Cardiac fibroblast (primary cell): ENCODE data around the gene LRRC8B.

Experiments
- DNase-seq, 2 donors: peaks; one replicate each; pipeline versions ENCODE4 v3.0.0 to v3.0.0-alpha.2; 2010; ENCODE audit warnings: low read depth in 2 of 2
- H3K4me3 ChIP-seq, 2 donors: replicated peaks in 1 of 2; 1 replicate in 1 of 2; 2 replicates in 1 of 2; pipeline ENCODE4 v1.5.1; 2011; ENCODE audit warnings: low read depth in 2 of 2, low read length in 2 of 2, mild to moderate bottlenecking in 2 of 2, moderate library complexity in 1 of 2
- TF ChIP-seq, protein P1 (sequence below): IDR thresholded peaks from one replicate; pipeline ENCODE4 v1.5.1; 2011; ENCODE audit warnings: low read depth, mild to moderate bottlenecking, low read length, inconsistent platforms

LRRC8B gene

DNA sequence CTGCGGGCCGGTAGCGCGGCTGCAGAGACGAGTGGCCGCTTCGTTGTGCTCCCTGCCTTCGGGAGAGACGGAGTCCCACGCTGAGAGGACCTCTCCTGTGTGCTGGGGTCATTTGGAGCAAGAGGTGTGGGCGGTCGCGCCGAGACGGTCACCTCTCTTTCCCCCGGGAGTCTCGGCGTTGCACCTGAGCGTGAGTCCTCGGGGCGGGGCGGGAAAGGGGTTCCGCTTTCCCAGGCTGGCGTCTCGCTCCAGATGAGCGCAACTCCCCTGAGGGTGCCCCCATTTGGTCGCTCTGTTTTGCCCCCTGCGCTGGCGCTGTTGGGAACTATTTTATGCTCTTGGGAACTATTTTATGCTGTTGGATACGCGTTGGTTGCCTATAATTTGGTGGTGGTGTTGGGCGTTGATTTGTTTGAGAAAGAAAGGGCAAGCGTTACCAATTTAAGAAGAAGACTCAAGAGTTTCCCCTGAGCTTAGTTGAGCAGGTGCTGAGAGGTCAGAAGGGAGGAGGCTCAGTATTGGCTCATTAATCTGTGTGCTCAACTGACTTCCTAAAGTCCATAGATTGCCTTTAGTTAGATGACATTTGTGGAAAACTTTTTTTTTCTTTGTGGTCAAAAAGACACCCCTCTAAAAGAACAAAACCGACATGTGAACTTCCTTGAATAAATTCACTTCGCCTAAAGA is 683 bp downstream of the LRRC8B start:
- H3K4me3 ChIP-seq: peak overlapping the region; percentile 85 to 99
- no peak for DNase-seq
- TF ChIP-seq, protein P1, sequence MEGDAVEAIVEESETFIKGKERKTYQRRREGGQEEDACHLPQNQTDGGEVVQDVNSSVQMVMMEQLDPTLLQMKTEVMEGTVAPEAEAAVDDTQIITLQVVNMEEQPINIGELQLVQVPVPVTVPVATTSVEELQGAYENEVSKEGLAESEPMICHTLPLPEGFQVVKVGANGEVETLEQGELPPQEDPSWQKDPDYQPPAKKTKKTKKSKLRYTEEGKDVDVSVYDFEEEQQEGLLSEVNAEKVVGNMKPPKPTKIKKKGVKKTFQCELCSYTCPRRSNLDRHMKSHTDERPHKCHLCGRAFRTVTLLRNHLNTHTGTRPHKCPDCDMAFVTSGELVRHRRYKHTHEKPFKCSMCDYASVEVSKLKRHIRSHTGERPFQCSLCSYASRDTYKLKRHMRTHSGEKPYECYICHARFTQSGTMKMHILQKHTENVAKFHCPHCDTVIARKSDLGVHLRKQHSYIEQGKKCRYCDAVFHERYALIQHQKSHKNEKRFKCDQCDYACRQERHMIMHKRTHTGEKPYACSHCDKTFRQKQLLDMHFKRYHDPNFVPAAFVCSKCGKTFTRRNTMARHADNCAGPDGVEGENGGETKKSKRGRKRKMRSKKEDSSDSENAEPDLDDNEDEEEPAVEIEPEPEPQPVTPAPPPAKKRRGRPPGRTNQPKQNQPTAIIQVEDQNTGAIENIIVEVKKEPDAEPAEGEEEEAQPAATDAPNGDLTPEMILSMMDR: no peak

DNA sequence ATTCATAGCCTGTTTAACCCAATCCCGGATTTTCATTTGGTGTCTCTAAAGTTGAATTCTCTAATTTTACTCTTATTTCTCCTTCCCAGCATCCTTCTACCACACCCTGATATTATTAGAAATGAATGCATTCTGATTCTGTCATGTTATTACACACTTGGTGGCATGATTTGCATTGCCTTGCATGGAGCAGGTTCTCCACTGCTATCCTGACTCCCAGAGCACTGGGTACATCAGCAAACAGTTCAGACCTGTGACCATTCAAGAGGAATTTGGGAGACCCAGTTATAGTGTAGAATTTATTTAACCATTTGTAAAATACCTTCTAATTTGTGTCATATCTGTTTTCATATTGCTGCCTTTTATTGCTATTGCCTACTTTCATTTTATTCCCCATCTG is 2.6 kb downstream of the LRRC8B start:
- H3K4me3 ChIP-seq: no peak overlapping the region
- DNase-seq: no peak
- TF ChIP-seq, protein P1: no peak

DNA sequence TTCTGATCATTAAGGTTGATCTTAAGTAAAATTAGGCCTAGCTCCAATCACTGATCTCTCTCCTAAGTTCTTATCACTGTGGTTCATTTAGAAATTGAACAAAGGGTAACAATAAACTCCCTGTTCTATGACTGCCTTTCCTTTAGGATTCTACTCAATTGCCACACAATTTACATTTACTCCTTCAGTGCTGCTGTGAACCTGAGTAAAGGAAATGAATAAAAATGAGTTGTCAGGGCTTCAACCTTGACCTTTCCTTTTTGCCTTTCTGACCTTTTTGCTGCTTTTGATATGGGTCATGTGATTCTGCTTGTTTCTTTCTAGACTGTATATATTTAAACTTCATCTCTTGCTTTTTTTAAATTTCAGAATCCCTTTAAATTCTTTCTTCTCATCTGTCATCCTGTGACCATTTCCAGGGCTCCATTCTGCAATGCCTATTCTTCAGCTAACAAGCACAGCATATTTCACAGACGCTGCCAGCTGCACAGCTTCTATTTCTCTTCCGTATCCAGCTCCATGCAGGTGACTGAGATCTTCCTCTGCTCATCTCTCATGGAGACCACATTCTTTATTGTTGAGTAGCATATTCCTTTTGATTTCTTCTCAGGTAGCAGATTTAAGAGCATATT is 3.2 kb downstream of the LRRC8B start:
- no peak for DNase-seq
- TF ChIP-seq, protein P1: no peak
- no peak overlapping the region for H3K4me3 ChIP-seq

DNA sequence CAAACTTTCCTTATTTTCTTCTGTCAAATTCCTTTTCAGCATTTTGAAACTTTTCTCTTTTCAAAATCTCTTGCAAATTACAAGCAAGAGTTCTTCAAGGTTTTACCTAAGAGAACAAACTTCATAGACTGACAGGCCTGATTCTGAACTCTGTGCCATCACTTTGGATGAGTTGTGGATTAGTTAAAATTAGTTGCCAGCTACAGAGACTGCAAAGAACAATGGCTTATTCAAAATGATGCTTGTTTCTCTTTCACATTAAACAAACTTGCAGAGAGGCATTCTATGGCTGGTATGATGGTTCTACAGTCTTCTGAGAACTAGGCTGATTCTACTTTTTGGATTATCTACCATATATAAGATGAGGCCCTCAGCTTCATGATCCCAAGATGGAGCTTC is 3.8 kb downstream of the LRRC8B start:
- no peak for DNase-seq
- no peak overlapping the region for H3K4me3 ChIP-seq
- TF ChIP-seq, protein P1: no peak

DNA sequence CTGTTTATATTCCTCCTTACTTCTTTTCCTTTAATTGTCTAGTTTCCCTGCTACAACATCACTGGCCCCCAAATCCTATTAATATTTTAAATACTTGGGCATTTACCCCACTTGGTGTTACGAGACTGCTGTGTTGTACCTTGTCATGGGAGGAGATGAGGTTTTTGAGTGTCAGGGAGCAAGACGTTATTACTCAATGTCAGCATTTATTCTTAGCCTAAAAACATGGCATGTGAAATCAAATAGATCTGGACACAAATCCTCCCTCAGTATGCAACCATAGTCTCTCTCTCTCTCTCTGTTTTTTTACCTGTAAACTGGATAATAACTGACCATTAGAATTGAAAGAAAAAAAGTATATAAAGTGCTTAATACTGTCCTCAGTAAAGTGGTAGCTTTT is 4.6 kb downstream of the LRRC8B start:
- TF ChIP-seq, protein P1: no peak
- no peak for DNase-seq
- H3K4me3 ChIP-seq: no peak overlapping the region

DNA sequence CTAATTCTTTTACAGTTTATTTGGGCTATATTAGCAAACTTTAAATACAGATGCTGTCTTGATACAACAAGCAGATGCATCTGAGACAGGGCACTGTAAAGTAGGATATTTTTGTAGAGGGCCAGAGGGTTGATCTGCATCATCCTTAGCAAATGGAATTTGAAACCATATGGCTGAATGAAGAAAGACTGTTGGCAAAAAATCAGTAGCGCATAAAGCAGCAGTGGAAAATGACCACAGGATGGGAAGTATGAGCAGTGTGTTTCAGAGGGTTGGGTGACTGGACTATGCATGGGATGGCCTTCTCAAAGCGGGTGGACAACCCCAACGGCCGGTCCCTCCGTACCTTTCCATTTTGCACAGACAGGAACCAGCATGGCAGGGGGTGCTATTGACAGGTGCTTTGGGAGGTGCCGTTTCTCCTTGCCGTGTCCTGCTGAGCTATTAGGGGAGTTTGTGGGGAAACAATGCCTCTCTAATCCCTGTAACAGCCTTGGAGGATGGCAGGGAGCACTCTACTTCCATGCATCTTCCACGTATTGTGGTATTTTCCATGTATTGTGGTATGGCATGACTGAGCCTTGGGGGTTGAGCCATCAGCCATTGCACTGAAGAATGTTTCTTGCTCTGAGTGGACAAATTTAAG is 5.9 kb downstream of the LRRC8B start:
- TF ChIP-seq, protein P1: no peak
- DNase-seq: no peak

More for the DNA sequence above, 5.9 kb downstream of the LRRC8B start:
- H3K4me3 ChIP-seq: no peak overlapping the region
